Spleen (tissue), 7 donors: ENCODE data around the gene CDR2L.

Experiments used
- POLR2A ChIP-seq, 3 donors: fragments of 450-650 bp; IDR thresholded peaks; one replicate each; pipeline ENCODE4 v1.5.1; 2017; ENCODE audit warnings: antibody characterized with exemption in 3 of 3, mild to moderate bottlenecking in 1 of 3
- POLR2AphosphoS5 ChIP-seq, 3 donors: sonication (generic); formaldehyde crosslinking; IDR thresholded peaks; one replicate each; pipeline ENCODE4 v1.5.1; 2017; ENCODE audit warnings: antibody characterized with exemption in 3 of 3
- TF ChIP-seq, protein P1 (sequence below), 11 experiments: fragments of 200-600 bp in 7 of 11; fragments of 450-650 bp in 4 of 11; sonication (generic) in 4 of 11; IDR thresholded peaks in 8 of 11; conservative IDR thresholded peaks in 3 of 11; 1 replicate in 7 of 11; 2 replicates in 4 of 11; pipeline versions ENCODE4 v1.4.0 to v1.8.0; 2016 to 2021; ENCODE audit warnings: antibody characterized with exemption in 11 of 11, inconsistent platforms in 4 of 11, mild to moderate bottlenecking in 1 of 11
- donor health status: DM: no; HTN: no; CAD: no; lungs with moderate emphysema.
- donor health status: DM: no; HTN: no; CAD: no.
- donor health status: DM: no; HTN: no; CAD: no.

DNA sequence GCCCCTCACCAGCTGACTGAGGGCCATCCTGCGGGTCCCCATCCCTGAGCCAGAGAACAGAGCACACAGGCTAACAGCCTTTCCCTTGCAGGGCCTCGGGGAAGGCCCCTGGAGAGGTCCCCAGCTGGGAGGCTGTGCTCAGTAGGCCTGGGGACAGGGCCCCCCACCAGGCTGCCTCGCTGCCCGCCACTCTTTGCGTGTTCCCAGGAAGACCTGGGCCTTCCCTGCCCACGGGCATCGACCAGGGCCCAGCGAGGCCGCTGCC, 15.7 kb upstream of the CDR2L start:
- TF ChIP-seq, protein P1, sequence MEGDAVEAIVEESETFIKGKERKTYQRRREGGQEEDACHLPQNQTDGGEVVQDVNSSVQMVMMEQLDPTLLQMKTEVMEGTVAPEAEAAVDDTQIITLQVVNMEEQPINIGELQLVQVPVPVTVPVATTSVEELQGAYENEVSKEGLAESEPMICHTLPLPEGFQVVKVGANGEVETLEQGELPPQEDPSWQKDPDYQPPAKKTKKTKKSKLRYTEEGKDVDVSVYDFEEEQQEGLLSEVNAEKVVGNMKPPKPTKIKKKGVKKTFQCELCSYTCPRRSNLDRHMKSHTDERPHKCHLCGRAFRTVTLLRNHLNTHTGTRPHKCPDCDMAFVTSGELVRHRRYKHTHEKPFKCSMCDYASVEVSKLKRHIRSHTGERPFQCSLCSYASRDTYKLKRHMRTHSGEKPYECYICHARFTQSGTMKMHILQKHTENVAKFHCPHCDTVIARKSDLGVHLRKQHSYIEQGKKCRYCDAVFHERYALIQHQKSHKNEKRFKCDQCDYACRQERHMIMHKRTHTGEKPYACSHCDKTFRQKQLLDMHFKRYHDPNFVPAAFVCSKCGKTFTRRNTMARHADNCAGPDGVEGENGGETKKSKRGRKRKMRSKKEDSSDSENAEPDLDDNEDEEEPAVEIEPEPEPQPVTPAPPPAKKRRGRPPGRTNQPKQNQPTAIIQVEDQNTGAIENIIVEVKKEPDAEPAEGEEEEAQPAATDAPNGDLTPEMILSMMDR (IDR thresholded peaks at IDR 0.05 in 8 of 11, conservative IDR thresholded peaks at IDR 0.05 in 3 of 11), result no peak
- TF ChIP-seq POLR2A (IDR thresholded peaks at IDR 0.05), result no peak
- no peak for TF ChIP-seq POLR2AphosphoS5 (IDR thresholded peaks at IDR 0.05)
